Uterus (tissue), 4 donors: Measurements from ENCODE around the gene TMEM54. TPM values are rescaled to one million over a fixed set of nuclear protein-coding genes. Genes with fewer than 3 reads are reported as not detected.

ENCODE experiments used
- DNase-seq, 2 donors: peaks; one replicate each; pipeline ENCODE4 v3.0.0-alpha.2; 2019 to 2020
- H3K27ac ChIP-seq, 2 donors: fragments of 200-600 bp; sonication (generic); 1 replicate in 1 of 2; 2 replicates in 1 of 2; pipeline ENCODE4 v1.5.1; 2016 to 2018
- H3K27me3 ChIP-seq, 2 donors: fragments of 200-600 bp; sonication (generic); one replicate each; pipeline ENCODE4 v1.5.1; 2018 to 2019; ENCODE audit warnings: control low read depth in 1 of 2
- H3K36me3 ChIP-seq, 2 donors: fragments of 200-600 bp; sonication (generic); one replicate each; pipeline ENCODE4 v1.5.1; 2019; ENCODE audit warnings: control low read depth in 1 of 2
- H3K4me1 ChIP-seq, 2 donors: fragments of 200-600 bp; sonication (generic); one replicate each; pipeline ENCODE4 v1.5.1; 2018 to 2019; ENCODE audit warnings: control low read depth in 1 of 2
- H3K4me3 ChIP-seq, 2 donors: fragments of 200-600 bp; sonication (generic); 1 replicate in 1 of 2; 2 replicates in 1 of 2; pipeline ENCODE4 v1.5.1; 2018 to 2019; ENCODE audit warnings: mild to moderate bottlenecking in 1 of 2
- H3K9me3 ChIP-seq, 2 donors: fragments of 200-600 bp; sonication (generic); one replicate each; pipeline ENCODE4 v1.5.1; 2019; ENCODE audit warnings: control low read depth in 1 of 2
- CTCF ChIP-seq, 4 experiments: fragments of 200-600 bp in 2 of 4; fragments of 450-650 bp in 2 of 4; sonication (generic) in 2 of 4; IDR thresholded peaks; one replicate each; pipeline ENCODE4 v1.5.1; 2016 to 2019; ENCODE audit warnings: antibody characterized with exemption in 4 of 4, mild to moderate bottlenecking in 2 of 4, moderate library complexity in 1 of 4
- POLR2A ChIP-seq, 2 donors: fragments of 450-650 bp; IDR thresholded peaks; one replicate each; pipeline ENCODE4 v1.6.1; 2016; ENCODE audit warnings: antibody characterized with exemption in 2 of 2, mild to moderate bottlenecking in 1 of 2, moderate library complexity in 1 of 2
- intact Hi-C: fragments of 100-400 bp; cut with DNase I; formaldehyde crosslinking; loops from one replicate; pipeline ENCODE4 v1.15.1; 2023; ENCODE audit warnings: low total_unique reads
- total RNA-seq, 4 donors: library from RNA; depleted of rRNA in 3 of 4; stranded (reverse); fragments of >200 nt in 3 of 4; gene quantifications; one replicate each; pipeline versions ENCODE4 v1.1.0 to v1.2.4, GENCODE V29; 2014 to 2023
- donor health status: DM: yes; HTN: yes; CAD: no.

Gene TMEM54
- total RNA-seq, 4 donors from 2014 or later, result 18.4 to 57.4 (median 34.8) TPM

GRCh38 chr1:32868806-32869455 is 32.3 kb downstream of the TMEM54 start:
- intact Hi-C loops, result no loop called here
- H3K27ac ChIP-seq, result no peak overlapping the region
- no peaks in the 10 kb centered on the region for H3K36me3 ChIP-seq
- H3K4me3 ChIP-seq, result no peak overlapping the region
- H3K9me3 ChIP-seq, result no peaks in the 10 kb centered on the region
- H3K27me3 ChIP-seq, result no peaks in the 10 kb centered on the region
- no peaks in the 10 kb centered on the region for H3K4me1 ChIP-seq
- TF ChIP-seq CTCF (IDR thresholded peaks at IDR 0.05) (no peak), POLR2A (IDR thresholded peaks at IDR 0.05) (no peak)
- no peak for DNase-seq

GRCh38 chr1:32868085-32868484 is 33.1 kb downstream of the TMEM54 start:
- H3K9me3 ChIP-seq, result no peaks in the 10 kb centered on the region
- H3K4me3 ChIP-seq, result no peak overlapping the region
- no peak for TF ChIP-seq CTCF (IDR thresholded peaks at IDR 0.05)
- no peak for TF ChIP-seq POLR2A (IDR thresholded peaks at IDR 0.05)
- intact Hi-C loops, result no loop called here
- no peaks in the 10 kb centered on the region for H3K4me1 ChIP-seq
- no peaks in the 10 kb centered on the region for H3K36me3 ChIP-seq
- H3K27ac ChIP-seq, result no peak overlapping the region
- H3K27me3 ChIP-seq, result no peaks in the 10 kb centered on the region
- DNase-seq, result no peak

- TF ChIP-seq POLR2A (IDR thresholded peaks at IDR 0.05) (no peak), CTCF (IDR thresholded peaks at IDR 0.05) (no peak)
- Histone ChIP-seq H3K36me3 (no peaks in the 10 kb centered on the region), H3K27me3 (no peaks in the 10 kb centered on the region), H3K4me3 (no peak overlapping the region), H3K4me1 (no peaks in the 10 kb centered on the region), H3K27ac (no peak overlapping the region), H3K9me3 (no peaks in the 10 kb centered on the region)
- intact Hi-C loops, result no loop called here
- no peak for DNase-seq
Measured at GRCh38 chr1:32867671-32868070, 33.5 kb downstream of the TMEM54 start.

GRCh38 chr1:32867151-32867550 is 34.0 kb downstream of the TMEM54 start:
- no peak for DNase-seq
- H3K27me3 ChIP-seq, result no peaks in the 10 kb centered on the region
- no peak overlapping the region for H3K4me3 ChIP-seq
- H3K27ac ChIP-seq, result no peak overlapping the region
- no peaks in the 10 kb centered on the region for H3K36me3 ChIP-seq
- H3K4me1 ChIP-seq, result no peaks in the 10 kb centered on the region
- TF ChIP-seq CTCF (IDR thresholded peaks at IDR 0.05) (no peak), POLR2A (IDR thresholded peaks at IDR 0.05) (no peak)
- H3K9me3 ChIP-seq, result no peaks in the 10 kb centered on the region
- intact Hi-C loops, result no loop called here

- no peaks in the 10 kb centered on the region for H3K27me3 ChIP-seq
- H3K27ac ChIP-seq, result no peak overlapping the region
- DNase-seq, result no peak
- H3K9me3 ChIP-seq, result no peaks in the 10 kb centered on the region
- no peaks in the 10 kb centered on the region for H3K4me1 ChIP-seq
- intact Hi-C loops, result no loop called here
- no peak for TF ChIP-seq POLR2A (IDR thresholded peaks at IDR 0.05)
- TF ChIP-seq CTCF (IDR thresholded peaks at IDR 0.05), result no peak
- no peak overlapping the region for H3K4me3 ChIP-seq
- H3K36me3 ChIP-seq, result no peaks in the 10 kb centered on the region
Measured at GRCh38 chr1:32865639-32866405, 35.4 kb downstream of the TMEM54 start.
